GM18873 (cell line): ENCODE data around the gene ALKBH2.

Experiments used
- ATAC-seq: cut with Tn5 transposase; IDR thresholded peaks from one replicate; pipeline ENCODE4 v1.9.1; 2021; ENCODE audit warnings: mild to moderate bottlenecking, moderate library complexity, moderate number of reproducible peaks; ENCODE audit not compliant: unreplicated experiment, low FRiP score

Gene ALKBH2

DNA sequence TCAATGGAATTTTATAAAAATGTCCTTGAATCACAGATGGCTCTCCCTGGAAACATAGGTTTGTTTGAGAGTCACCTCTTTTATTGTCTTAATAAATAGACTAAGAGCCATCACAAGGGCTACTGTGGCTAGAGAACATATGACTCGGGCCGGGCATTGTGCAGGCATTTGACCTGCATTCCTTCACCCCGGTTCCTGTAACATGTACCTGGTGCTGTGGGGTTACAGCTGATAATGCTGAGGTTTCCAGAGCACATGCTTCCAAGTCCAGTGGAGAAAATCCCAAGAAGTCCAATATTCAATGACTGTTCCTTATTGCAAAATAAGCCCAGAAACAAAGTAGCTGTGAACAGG is 22.1 kb upstream of the ALKBH2 start:
- ATAC-seq = no peak

GRCh38 chr12:109114644-109115043 is 21.4 kb upstream of the ALKBH2 start:
- no peak for ATAC-seq

DNA sequence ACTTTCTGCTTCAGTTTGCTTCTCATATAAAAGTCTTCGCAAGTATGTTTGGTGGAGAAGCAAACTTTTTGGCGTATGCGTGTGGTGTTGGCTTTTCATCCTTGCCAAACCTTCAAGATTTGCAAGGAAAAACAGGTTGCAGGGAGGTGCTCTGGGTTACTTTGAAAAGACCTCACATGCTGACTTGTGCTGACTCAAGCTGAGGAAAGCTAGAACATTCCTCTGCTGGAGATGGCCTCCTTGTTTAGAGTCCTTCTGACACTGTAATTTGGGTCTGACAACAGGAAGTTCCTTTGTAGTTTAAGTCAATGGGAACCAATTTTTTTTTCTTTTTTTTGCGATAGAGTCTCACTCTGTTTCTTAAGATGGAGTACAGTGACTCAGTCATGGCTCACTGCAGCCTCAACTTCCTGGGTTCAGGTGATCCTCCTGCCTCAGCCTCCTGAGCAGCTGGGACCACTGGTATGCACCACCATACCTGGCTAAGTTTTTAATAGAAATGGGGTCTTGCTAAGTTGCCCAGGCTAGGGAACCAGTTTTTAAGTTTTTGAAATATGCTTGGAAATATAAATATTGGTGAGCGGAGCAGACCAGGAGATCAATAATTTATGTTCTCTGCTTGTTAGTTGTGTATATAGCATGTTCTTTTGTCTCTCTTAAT is 20.5 kb upstream of the ALKBH2 start:
- ATAC-seq = no peak

DNA sequence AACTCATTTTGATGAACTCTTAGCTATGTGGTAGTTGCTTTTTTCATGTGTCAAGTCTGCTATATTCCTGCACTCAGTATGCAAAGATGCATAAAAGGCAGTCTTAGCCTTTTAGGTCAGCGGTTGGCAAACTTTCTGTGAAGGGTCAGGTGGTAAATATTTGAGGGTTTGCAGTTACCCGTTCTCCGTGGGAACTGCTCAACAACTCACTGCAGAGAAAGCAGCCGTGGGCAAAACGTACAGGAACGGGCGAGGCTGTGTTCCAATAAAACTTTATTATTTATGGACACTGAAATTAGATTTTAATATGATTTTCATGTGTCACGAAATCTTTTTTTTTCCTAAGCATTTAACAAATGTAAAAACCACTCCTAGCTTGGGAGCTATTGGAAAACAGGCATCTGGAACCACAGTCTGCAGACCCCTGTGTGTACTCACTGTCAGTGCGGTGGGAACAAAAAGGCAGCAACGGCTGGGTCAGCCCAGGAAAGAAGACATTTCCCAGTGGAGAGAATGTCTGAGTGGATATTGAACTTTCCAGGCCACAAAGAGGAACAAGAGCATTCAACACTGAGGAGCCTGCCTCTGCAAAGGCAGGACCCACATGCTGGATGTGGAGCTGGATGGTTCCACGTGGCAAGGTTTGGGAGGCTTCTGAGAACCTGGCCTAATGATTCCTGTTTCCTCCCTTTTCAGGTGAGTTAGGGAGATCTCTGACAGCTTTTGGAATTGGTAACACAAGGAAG is 19.6 kb upstream of the ALKBH2 start:
- no peak for ATAC-seq

- no peak for ATAC-seq
These were observed 17.8 kb upstream of the ALKBH2 start for GRCh38 chr12:109110988-109111495.

- ATAC-seq = no peak
These were observed 16.6 kb upstream of the ALKBH2 start for GRCh38 chr12:109109746-109110350.

- no peak for ATAC-seq
These were observed 11.9 kb upstream of the ALKBH2 start for GRCh38 chr12:109105176-109105575.

DNA sequence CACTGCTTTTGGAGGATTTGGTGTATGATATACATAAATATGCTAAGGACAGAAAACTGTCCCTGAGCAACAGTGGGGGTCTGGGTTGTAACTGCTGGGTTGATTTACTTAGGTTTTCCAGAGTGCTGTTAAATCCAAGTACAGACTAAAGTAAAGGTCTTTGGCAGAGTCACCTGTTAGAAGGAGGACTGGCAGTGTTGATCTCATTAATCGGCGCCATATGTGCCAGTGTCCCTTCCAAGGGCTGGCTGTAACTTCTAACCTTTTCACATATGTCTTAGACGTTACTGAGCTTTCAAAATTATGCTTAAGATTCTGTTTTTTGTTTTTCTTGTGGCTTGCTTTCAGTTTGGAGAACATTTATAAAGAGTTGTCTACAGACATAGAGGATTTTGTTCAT is 9.2 kb upstream of the ALKBH2 start:
- ATAC-seq = no peak

- ATAC-seq = no peak
These were observed 7.5 kb upstream of the ALKBH2 start for GRCh38 chr12:109100741-109101140.

DNA sequence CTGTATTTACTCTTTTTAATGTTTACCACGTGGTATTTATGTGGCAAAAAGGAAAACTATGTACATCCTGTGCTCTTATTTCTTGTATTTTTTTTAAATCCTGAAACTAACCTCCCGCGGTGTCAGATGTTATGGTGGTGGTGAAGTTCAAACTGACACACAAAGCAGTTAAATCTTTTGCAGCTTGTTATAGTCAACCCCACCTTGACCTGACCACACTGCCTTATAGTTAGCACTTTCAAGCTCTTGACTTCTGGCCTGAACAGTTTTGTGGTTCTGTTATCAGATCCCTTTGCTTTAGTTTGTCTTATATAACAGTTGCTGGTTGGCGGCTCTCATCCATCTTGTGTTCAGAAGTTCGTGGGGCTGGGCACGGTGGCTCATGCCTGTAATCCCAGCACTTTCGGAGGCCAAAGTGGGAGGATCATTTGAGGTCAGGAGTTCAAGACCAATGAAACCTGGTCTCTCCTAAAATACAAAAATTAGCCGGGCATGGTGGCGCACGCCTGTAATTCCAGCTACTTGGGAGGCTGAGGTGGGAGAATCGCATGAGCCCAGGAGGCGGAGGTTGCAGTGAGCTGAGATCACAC is 6.3 kb upstream of the ALKBH2 start:
- no peak for ATAC-seq

DNA sequence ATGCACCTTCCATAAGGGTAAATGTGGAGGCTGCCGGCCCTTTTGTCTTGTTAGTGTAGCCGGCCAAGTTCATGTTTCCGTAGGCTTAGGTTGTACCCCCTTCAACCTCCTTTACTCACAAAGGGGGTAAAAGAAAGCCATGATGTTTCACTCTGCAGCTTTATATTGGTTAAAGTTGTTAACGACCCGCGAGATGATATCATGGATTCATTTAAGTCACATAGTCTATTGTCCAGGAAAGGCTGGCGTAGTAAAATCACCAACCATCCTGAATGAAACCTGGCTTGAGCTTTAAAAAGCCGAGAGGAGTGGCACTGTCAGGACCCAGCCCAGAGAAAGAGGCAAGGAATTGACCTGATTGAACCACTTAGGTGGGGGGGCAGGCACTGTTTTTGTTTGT is 5.4 kb upstream of the ALKBH2 start:
- ATAC-seq = no peak

DNA sequence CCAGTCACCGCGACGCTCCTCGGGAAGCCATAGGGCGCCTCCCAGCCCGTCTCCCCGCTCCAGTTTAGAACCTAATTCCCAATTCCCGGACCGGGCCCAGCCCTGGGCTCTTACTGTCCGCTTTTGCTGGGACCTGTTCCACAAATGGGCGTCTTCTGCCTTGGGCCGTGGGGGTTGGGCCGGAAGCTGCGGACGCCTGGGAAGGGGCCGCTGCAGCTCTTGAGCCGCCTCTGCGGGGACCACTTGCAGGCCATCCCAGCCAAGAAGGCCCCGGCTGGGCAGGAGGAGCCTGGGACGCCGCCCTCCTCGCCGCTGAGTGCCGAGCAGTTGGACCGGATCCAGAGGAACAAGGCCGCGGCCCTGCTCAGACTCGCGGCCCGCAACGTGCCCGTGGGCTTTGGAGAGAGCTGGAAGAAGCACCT is 4.9 kb upstream of the ALKBH2 start:
- ATAC-seq = peak; percentile 15

- ATAC-seq = peak; percentile 80
These were observed 4.3 kb upstream of the ALKBH2 start, which contains the start of gene UNG for GRCh38 chr12:109097435-109098182. Gene UNG, plus strand, starts transcription at chr12:109097597. Its CDS starts 83 bp downstream, at chr12:109097680.

- no peak for ATAC-seq
These were observed 3.8 kb upstream of the ALKBH2 start for GRCh38 chr12:109097140-109097434.

DNA sequence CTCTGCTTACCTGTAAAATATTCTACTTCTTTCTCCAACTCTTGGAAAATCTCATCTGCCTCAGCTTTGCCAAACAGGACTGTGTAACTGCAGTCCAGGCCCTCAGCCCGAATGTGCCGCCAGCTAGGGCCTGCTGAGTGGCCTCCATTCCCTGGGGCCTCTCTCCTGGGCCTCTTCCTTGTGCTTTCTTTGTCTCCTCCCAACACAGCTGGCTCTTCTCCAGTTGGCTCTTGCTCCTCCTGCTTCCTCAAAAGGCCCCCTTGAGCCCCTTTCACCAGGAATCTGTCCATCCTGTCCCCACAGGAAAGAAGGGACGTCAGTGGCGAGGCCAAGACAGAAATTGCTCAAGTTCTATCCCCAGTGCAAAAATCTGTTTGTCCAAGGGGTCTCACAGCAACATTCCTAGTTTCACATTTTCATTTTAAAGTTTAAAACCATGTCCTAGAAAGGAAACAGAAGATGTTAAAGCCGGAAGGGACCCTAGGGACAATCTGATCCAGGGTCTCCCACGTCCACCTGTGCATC is 713 bp downstream of the ALKBH2 start:
- ATAC-seq = no peak

GRCh38 chr12:109089683-109090082 is 3.6 kb downstream of the ALKBH2 start:
- ATAC-seq = no peak

- ATAC-seq = no peak
These were observed 4.5 kb downstream of the ALKBH2 start for GRCh38 chr12:109088818-109089217.

DNA sequence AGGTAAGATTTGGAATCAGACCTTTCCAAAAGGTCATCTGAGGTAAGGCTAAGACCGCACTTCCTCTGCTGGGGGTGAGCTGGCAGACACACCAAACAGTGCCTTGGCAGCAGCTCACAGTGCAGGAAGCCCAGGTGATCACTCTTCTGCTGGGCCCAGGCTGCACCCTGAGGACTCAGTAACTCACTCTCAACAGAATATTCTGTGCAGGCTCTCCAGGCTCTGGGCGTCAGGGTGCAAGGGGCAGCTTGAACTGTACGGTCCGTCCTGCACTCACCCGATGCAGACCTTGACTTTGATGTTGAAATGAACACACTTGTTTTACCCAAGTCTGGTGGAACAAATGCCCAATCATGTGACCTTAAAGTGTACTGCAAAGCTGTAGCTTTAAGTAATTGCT is 6.0 kb downstream of the ALKBH2 start:
- ATAC-seq = no peak

DNA sequence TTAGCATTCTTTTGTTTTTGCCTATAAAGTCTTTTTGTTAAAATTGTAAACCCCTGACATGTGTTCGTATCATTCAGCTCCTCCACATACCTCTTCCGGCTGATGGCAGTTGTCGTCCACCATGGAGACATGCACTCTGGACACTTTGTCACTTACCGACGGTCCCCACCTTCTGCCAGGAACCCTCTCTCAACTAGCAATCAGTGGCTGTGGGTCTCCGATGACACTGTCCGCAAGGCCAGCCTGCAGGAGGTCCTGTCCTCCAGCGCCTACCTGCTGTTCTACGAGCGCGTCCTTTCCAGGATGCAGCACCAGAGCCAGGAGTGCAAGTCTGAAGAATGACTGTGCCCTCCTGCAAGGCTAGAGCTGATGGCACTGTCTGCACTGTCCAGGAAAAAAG is 7.7 kb downstream of the ALKBH2 start:
- no peak for ATAC-seq

DNA sequence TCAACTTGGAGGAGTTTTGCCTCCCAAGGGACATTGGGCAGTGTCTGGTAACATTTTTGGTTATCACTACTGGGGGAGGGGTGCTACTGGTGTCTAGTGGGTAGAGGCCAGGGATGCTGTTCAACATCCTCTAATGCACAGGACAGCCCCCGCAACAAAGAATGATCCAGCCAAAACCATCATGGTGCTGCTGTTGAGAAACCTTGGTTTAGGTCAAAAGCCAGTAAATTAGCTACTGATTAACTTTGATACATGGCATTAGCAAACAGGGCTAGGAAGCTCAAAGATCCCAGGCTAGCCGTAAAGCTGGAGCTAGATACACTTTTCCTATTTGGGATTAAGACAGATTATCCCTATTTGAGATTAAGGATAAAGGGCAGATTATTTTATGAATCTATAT is 8.8 kb downstream of the ALKBH2 start:
- no peak for ATAC-seq
